Left lung (tissue), 10 donors: ENCODE data around the gene LDB2. TPM values are rescaled to one million over a fixed set of nuclear protein-coding genes. Genes with fewer than 3 reads are reported as not detected.

Experiments
- ATAC-seq: fragments of 200-7000 bp; cut with Tn5 transposase; one replicate; pipeline ENCODE4 v1.9.1; 2020; ENCODE audit warnings: moderate library complexity
- DNase-seq, 4 donors: peaks; one replicate each; pipeline ENCODE4 v3.0.0-alpha.2; 2013 to 2020
- H3K27ac ChIP-seq, 2 donors: fragments of 200-600 bp; sonication (generic) in 1 of 2; one replicate each; pipeline versions ENCODE4 v1.5.0 to v1.8.0; 2020 to 2021
- H3K27me3 ChIP-seq, 2 donors: fragments of 200-600 bp; sonication (generic) in 1 of 2; one replicate each; pipeline versions ENCODE4 v1.5.0 to v1.8.0; 2020 to 2021
- H3K36me3 ChIP-seq, 2 donors: fragments of 200-600 bp; sonication (generic) in 1 of 2; one replicate each; pipeline versions ENCODE4 v1.5.0 to v1.8.0; 2020 to 2021
- H3K4me1 ChIP-seq, 2 donors: fragments of 200-600 bp; one replicate each; pipeline ENCODE4 v1.8.0; 2021
- H3K4me3 ChIP-seq, 2 donors: fragments of 200-600 bp; sonication (generic) in 1 of 2; one replicate each; pipeline versions ENCODE4 v1.5.0 to v1.8.0; 2020 to 2021; ENCODE audit warnings: mild to moderate bottlenecking in 1 of 2
- H3K9me3 ChIP-seq, 2 donors: fragments of 200-600 bp; sonication (generic) in 1 of 2; one replicate each; pipeline versions ENCODE4 v1.5.0 to v1.8.0; 2020 to 2021
- CTCF ChIP-seq, 2 donors: fragments of 200-600 bp; sonication (generic) in 1 of 2; IDR thresholded peaks; one replicate each; pipeline versions ENCODE4 v1.5.0 to v1.8.0; 2021; ENCODE audit warnings: antibody characterized with exemption in 2 of 2
- intact Hi-C, 2 donors: fragments of 100-400 bp; cut with DNase I; formaldehyde crosslinking; loops; one replicate each; pipeline versions ENCODE4 v1.11.2 to v1.14.2; 2022
- polyA plus RNA-seq, 6 donors: library from polyadenylated mRNA; unstranded; fragments of 120-200 nt; gene quantifications; one replicate each; pipeline ENCODE4 v1.2.1, GENCODE V29; 2013; ENCODE audit not compliant: insufficient read length in 6 of 6
- total RNA-seq, 2 donors: library from RNA; stranded (reverse); fragmentation: NEBNext Ultra II Directional; extraction: Animal tissue kit (Norgen Biotek cat#: 25700); gene quantifications; one replicate each; pipeline ENCODE4 v1.2.1, GENCODE V29; 2021
- donor health status: DM: no; HTN: yes; CAD: no.
- donor health status: DM: no; HTN: no; CAD: no.

The LDB2 gene
- total and polyA plus RNA-seq, 8 donors: 37.7 to 97.0 (median 78.5) TPM

GRCh38 chr4:16710198-16710597 lies 188.2 kb downstream of the LDB2 start:
- no peaks in the 10 kb centered on the region for H3K9me3 ChIP-seq
- H3K4me3 ChIP-seq: no peak overlapping the region
- no peak for ATAC-seq
- H3K27me3 ChIP-seq: no peaks in the 10 kb centered on the region
- no peaks in the 10 kb centered on the region for H3K4me1 ChIP-seq
- intact Hi-C loops: no loop called here
- no peaks in the 10 kb centered on the region for H3K36me3 ChIP-seq
- H3K27ac ChIP-seq: no peak overlapping the region
- no peak for TF ChIP-seq CTCF (IDR thresholded peaks at IDR 0.05)
- no peak for DNase-seq

- intact Hi-C loops: no loop called here
These were observed 190.6 kb downstream of the LDB2 start for GRCh38 chr4:16707874-16708273.

GRCh38 chr4:16706251-16706650 lies 192.2 kb downstream of the LDB2 start:
- ATAC-seq: no peak
- H3K27me3 ChIP-seq: no peaks in the 10 kb centered on the region
- H3K9me3 ChIP-seq: no peaks in the 10 kb centered on the region
- no peak for TF ChIP-seq CTCF (IDR thresholded peaks at IDR 0.05)
- intact Hi-C loops: no loop called here
- no peak overlapping the region for H3K4me3 ChIP-seq
- DNase-seq: no peak
- no peak overlapping the region for H3K27ac ChIP-seq
- no peaks in the 10 kb centered on the region for H3K36me3 ChIP-seq
- no peaks in the 10 kb centered on the region for H3K4me1 ChIP-seq

More at GRCh38 chr4:16707874-16708273, 190.6 kb downstream of the LDB2 start:
- no peak overlapping the region for H3K4me3 ChIP-seq
- no peak for TF ChIP-seq CTCF (IDR thresholded peaks at IDR 0.05)
- no peak overlapping the region for H3K27ac ChIP-seq
- H3K9me3 ChIP-seq: no peaks in the 10 kb centered on the region
- H3K27me3 ChIP-seq: no peaks in the 10 kb centered on the region
- H3K4me1 ChIP-seq: no peaks in the 10 kb centered on the region
- no peak for ATAC-seq
- DNase-seq: no peak
- H3K36me3 ChIP-seq: no peaks in the 10 kb centered on the region

- TF ChIP-seq CTCF (IDR thresholded peaks at IDR 0.05): no peak
- DNase-seq (no peak), ATAC-seq (no peak)
- no peaks in the 10 kb centered on the region for H3K9me3 ChIP-seq
- no peaks in the 10 kb centered on the region for H3K27me3 ChIP-seq
- H3K4me3 ChIP-seq: no peak overlapping the region
- no peaks in the 10 kb centered on the region for H3K4me1 ChIP-seq
- no peaks in the 10 kb centered on the region for H3K36me3 ChIP-seq
- intact Hi-C loops: no loop called here
- H3K27ac ChIP-seq: no peak overlapping the region
These were observed 193.1 kb downstream of the LDB2 start for GRCh38 chr4:16705341-16705740.

GRCh38 chr4:16704489-16704888 lies 194.0 kb downstream of the LDB2 start:
- intact Hi-C loops: no loop called here
- TF ChIP-seq CTCF (IDR thresholded peaks at IDR 0.05): no peak
- Histone ChIP-seq H3K27ac (no peak overlapping the region), H3K27me3 (no peaks in the 10 kb centered on the region), H3K4me1 (no peaks in the 10 kb centered on the region), H3K4me3 (no peak overlapping the region), H3K36me3 (no peaks in the 10 kb centered on the region), H3K9me3 (no peaks in the 10 kb centered on the region)
- no peak for DNase-seq
- ATAC-seq: no peak
